22Rv1 (cell line): ENCODE results near the gene DEF6.

Experiments
- ZFX ChIP-seq: fragments of 450-650 bp; IDR thresholded peaks from 2 replicates; pipeline ENCODE4 v1.6.1; 2017; ENCODE audit warnings: antibody characterized with exemption, borderline replicate concordance
- TF ChIP-seq, protein P1 (sequence below): fragments of 450-650 bp; IDR thresholded peaks from 2 replicates; pipeline ENCODE4 v1.5.1; 2017; ENCODE audit warnings: mild to moderate bottlenecking

DNA sequence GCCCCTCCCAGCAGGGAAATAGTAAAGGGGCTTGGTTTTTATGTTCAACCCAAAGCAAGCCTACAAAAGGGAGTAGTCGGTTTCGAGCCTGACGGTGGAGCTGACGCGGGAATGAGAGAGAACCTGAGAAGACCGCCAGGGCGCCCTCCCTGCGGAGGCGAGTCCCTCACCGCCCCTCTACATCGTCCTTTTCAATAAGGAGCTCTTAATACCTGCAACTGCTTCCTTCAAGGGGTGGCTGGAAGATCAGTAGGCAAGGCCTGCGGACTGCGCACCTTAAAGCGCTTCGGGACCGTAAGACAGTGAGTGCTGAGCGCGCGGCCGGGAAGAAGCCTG is 38.8 kb upstream of the DEF6 start:
- TF ChIP-seq, protein P1, sequence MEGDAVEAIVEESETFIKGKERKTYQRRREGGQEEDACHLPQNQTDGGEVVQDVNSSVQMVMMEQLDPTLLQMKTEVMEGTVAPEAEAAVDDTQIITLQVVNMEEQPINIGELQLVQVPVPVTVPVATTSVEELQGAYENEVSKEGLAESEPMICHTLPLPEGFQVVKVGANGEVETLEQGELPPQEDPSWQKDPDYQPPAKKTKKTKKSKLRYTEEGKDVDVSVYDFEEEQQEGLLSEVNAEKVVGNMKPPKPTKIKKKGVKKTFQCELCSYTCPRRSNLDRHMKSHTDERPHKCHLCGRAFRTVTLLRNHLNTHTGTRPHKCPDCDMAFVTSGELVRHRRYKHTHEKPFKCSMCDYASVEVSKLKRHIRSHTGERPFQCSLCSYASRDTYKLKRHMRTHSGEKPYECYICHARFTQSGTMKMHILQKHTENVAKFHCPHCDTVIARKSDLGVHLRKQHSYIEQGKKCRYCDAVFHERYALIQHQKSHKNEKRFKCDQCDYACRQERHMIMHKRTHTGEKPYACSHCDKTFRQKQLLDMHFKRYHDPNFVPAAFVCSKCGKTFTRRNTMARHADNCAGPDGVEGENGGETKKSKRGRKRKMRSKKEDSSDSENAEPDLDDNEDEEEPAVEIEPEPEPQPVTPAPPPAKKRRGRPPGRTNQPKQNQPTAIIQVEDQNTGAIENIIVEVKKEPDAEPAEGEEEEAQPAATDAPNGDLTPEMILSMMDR, result peak; percentile 14; the same call in 1 of the 2 replicates
- TF ChIP-seq ZFX, result no peak
